Coronary artery (tissue), 2 donors: ENCODE data around the gene LDHD.

Source experiments
- DNase-seq: peaks from one replicate; pipeline ENCODE4 v3.0.0-alpha.2; 2017; ENCODE audit warnings: low spot score
- H3K27ac ChIP-seq, 2 donors: fragments of 200-600 bp; sonication (generic); one replicate each; pipeline ENCODE4 v1.5.1; 2016 to 2019
- H3K4me3 ChIP-seq: fragments of 200-600 bp; sonication (generic); 2 replicates; pipeline ENCODE4 v1.5.1; 2016; ENCODE audit warnings: mild to moderate bottlenecking, moderate library complexity
- CTCF ChIP-seq: fragments of 200-600 bp; sonication (generic); IDR thresholded peaks from one replicate; pipeline ENCODE4 v1.5.1; 2019; ENCODE audit warnings: antibody characterized with exemption

Gene LDHD

GRCh38 chr16:75127713-75128415 lies 11.3 kb upstream of the LDHD start:
- no peak overlapping the region for H3K27ac ChIP-seq
- no peak overlapping the region for H3K4me3 ChIP-seq
- no peak for TF ChIP-seq CTCF
- no peak for DNase-seq

GRCh38 chr16:75122609-75123008 lies 6.0 kb upstream of the LDHD start:
- Histone ChIP-seq H3K27ac (no peak overlapping the region), H3K4me3 (no peak overlapping the region)
- TF ChIP-seq CTCF, result no peak
- no peak for DNase-seq

GRCh38 chr16:75121949-75122568 lies 5.5 kb upstream of the LDHD start:
- no peak for DNase-seq
- Histone ChIP-seq H3K4me3 (no peak overlapping the region), H3K27ac (no peak overlapping the region)
- TF ChIP-seq CTCF, result no peak

- no peak for TF ChIP-seq CTCF
- H3K4me3 ChIP-seq, result no peak overlapping the region
- no peak for DNase-seq
- no peak overlapping the region for H3K27ac ChIP-seq
Measured at GRCh38 chr16:75120253-75120652, 3.7 kb upstream of the LDHD start.

GRCh38 chr16:75118943-75119539 lies 2.5 kb upstream of the LDHD start:
- H3K4me3 ChIP-seq, result no peak overlapping the region
- TF ChIP-seq CTCF, result no peak
- no peak overlapping the region for H3K27ac ChIP-seq
- DNase-seq, result no peak

GRCh38 chr16:75116911-75117245 lies 298 bp upstream of the LDHD start:
- DNase-seq, result no peak
- peak overlapping the region; percentile 77 for H3K4me3 ChIP-seq
- TF ChIP-seq CTCF, result no peak
- no peak overlapping the region for H3K27ac ChIP-seq
